ENCODE data around the gene ZFAND3.
"Not testable (repeated sequence)": the region's sequence is repeated elsewhere in the genome, so short reads cannot be mapped to it uniquely, and the experiment has no call there.

Gene ZFAND3

GRCh38 chr6:37866590-37867507, 47.3 kb downstream of the ZFAND3 start:
- DNase-seq = no peak

GRCh38 chr6:37867756-37868446, 48.4 kb downstream of the ZFAND3 start:
- no peak for DNase-seq

- DNase-seq = no peak
These were observed 48.9 kb downstream of the ZFAND3 start for GRCh38 chr6:37868447-37868825.

GRCh38 chr6:37871616-37872372, 52.3 kb downstream of the ZFAND3 start:
- DNase-seq = no peak

- no peak for DNase-seq
These were observed 52.8 kb downstream of the ZFAND3 start for GRCh38 chr6:37872373-37872745.

GRCh38 chr6:37874726-37875125, 55.2 kb downstream of the ZFAND3 start:
- DNase-seq = no peak

- DNase-seq = no peak
These were observed 56.2 kb downstream of the ZFAND3 start for GRCh38 chr6:37875561-37876309.

GRCh38 chr6:37876843-37877242, 57.3 kb downstream of the ZFAND3 start:
- no peak for DNase-seq

GRCh38 chr6:37877373-37878149, 58.0 kb downstream of the ZFAND3 start:
- no peak for DNase-seq

- no peak for DNase-seq
These were observed 58.7 kb downstream of the ZFAND3 start for GRCh38 chr6:37878150-37878710.

GRCh38 chr6:37880602-37881001, 61.1 kb downstream of the ZFAND3 start:
- DNase-seq = not testable (repeated sequence)

- DNase-seq = no peak
These were observed 62.8 kb downstream of the ZFAND3 start for GRCh38 chr6:37882292-37882691.

GRCh38 chr6:37882724-37883413, 63.3 kb downstream of the ZFAND3 start:
- DNase-seq = no peak

GRCh38 chr6:37884548-37884947, 65.0 kb downstream of the ZFAND3 start:
- no peak for DNase-seq

GRCh38 chr6:37889051-37889450, 69.5 kb downstream of the ZFAND3 start:
- DNase-seq = no peak

- DNase-seq = no peak
These were observed 70.0 kb downstream of the ZFAND3 start for GRCh38 chr6:37889486-37889885.

- no peak for DNase-seq
These were observed 71.5 kb downstream of the ZFAND3 start for GRCh38 chr6:37891072-37891471.

- no peak for DNase-seq
These were observed 73.7 kb downstream of the ZFAND3 start for GRCh38 chr6:37893257-37893656.

- DNase-seq = not testable (repeated sequence)
These were observed 74.2 kb downstream of the ZFAND3 start for GRCh38 chr6:37893734-37894133.

GRCh38 chr6:37894585-37894984, 75.1 kb downstream of the ZFAND3 start:
- no peak for DNase-seq

GRCh38 chr6:37897321-37897720, 77.8 kb downstream of the ZFAND3 start:
- DNase-seq = no peak
